GM19372 (cell line): ENCODE results near the gene A1BG.
"Not testable (repeated sequence)": the region's sequence is repeated elsewhere in the genome, so short reads cannot be mapped to it uniquely, and the experiment has no call there.

Experiments
- ATAC-seq: cut with Tn5 transposase; IDR thresholded peaks from one replicate; pipeline ENCODE4 v1.9.1; 2021; ENCODE audit warnings: mild to moderate bottlenecking, low read depth, moderate library complexity; ENCODE audit not compliant: unreplicated experiment

Gene A1BG

GRCh38 chr19:58338825-58339558, 14.3 kb downstream of the A1BG start:
- ATAC-seq = no peak

- no peak for ATAC-seq
Measured at GRCh38 chr19:58338336-58338735, 15.0 kb downstream of the A1BG start.

DNA sequence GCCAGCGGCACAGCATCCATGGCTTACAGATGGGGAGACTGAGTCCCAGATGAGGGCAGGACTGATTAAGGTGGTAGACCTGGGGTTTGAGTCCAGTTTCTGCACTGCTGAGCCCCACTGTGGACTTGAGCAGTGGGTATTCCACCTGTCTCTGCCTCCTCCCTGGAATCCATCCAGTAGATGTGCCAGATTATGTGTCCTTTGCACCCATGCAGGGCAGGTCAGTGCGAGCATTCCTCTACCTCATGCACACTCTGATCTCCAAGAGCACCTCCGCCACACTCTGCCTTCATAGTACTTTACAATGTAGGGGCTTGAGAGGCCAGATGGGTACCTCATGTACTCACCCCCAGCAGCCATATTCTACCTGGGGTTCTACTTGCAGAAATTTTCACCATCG, 16.5 kb downstream of the A1BG start:
- no peak for ATAC-seq

GRCh38 chr19:58336216-58336615, 17.1 kb downstream of the A1BG start:
- ATAC-seq = no peak

DNA sequence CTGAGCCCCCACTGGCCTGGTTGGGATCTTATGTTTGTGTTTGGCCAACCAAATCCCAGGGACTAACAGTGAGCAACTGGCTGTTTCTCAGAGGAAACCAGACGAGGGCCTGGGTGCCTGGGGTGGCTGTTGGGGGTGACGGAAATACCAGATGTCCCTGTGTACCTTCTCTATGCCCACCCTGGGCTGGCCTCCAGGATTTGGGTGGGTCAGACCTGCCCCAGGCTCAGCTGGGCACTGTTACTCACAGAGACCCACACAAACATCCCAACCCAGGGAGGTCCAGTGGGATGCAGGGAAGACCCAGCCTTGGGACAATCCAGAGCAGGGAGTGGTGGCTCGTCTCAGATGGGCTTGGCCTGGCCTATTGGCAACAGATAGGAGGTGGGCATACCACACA, 17.7 kb downstream of the A1BG start:
- no peak for ATAC-seq

- ATAC-seq = no peak
Measured at GRCh38 chr19:58334691-58335249, 18.5 kb downstream of the A1BG start.

DNA sequence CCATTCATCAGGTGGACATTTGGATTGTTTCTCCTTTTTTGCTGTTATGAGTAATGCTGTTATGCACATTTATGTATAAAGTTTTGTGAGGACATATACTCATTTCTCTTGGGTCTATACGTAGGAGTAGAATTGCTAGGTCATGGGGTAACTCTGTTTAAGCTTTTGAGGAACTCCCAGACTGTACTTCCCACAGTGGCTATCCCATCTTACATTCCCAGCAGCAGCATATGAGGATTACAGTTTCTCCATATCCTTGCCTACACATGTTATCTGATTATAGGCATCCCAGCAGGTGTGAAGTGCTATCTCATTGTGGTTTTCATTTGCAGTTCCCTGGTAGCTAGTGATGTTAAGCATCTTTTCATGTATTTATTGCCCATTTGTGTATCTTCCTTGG, 20.6 kb downstream of the A1BG start:
- ATAC-seq = no peak

DNA sequence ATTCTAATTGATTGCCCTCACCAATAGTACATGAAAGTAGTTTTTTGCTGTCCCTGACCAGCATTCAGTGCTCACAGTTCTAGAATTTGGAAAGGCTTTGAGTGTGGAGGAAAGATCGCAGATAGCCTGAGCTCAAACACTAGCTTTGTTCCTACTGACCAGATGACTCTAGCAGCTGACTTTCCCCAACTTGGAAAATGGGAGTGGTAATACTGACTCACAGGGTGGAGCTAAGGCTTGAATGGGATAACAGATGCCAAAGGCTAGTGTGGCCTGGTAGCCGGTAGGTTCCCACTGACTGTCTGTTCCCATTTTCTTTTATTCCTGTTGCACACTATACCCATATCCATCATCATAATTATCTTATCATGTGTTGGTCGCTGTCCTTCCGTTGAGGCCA, 22.8 kb downstream of the A1BG start:
- ATAC-seq = no peak

- no peak for ATAC-seq
Measured at GRCh38 chr19:58328999-58329398, 24.3 kb downstream of the A1BG start.

GRCh38 chr19:58326914-58327726, 26.2 kb downstream of the A1BG start, which contains the start of gene ZSCAN22:
TSS of gene ZSCAN22 (plus strand) at chr19:58326994. CDS start at chr19:58334803, 7,809 bp downstream.
- ATAC-seq = peak; percentile 84

- no peak for ATAC-seq
Measured at GRCh38 chr19:58326501-58326913, 26.8 kb downstream of the A1BG start.

DNA sequence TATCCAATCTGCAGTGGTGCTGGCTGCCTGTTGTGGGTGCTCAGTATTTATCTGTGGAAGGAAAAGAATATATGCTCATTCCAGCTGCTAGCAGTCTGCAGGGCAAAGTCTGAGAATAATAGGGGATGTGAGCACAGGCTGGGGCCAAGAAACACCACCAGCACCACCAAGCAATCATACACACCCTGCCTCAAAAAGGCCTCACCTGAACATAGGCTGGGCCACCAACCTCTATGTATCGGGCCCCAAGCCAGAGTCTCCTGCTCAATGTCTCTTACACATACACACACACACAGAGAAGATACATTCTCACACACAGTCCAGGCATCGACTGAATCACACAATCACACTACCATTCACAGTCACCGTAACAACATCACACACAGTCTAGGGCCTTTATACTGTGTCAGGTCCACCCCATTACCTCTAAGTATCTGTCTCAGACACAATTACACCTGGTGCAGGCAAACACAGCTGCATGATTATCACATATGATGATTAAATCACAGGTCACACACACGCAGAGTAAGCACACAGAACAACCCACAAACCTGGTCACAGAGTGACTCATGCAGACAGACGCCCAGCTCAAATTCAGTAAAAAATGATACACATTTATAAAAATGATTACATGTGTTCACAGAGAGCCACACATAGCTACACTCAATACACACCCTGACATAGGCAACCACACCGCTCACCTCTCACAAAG, 27.8 kb downstream of the A1BG start:
- no peak for ATAC-seq

GRCh38 chr19:58319241-58319640, 34.1 kb downstream of the A1BG start:
- no peak for ATAC-seq

GRCh38 chr19:58318297-58318696, 35.0 kb downstream of the A1BG start:
- no peak for ATAC-seq

GRCh38 chr19:58317476-58318072, 35.7 kb downstream of the A1BG start:
- no peak for ATAC-seq

- no peak for ATAC-seq
Measured at GRCh38 chr19:58315580-58315979, 37.7 kb downstream of the A1BG start.

- no peak for ATAC-seq
Measured at GRCh38 chr19:58311345-58311865, 41.9 kb downstream of the A1BG start.

DNA sequence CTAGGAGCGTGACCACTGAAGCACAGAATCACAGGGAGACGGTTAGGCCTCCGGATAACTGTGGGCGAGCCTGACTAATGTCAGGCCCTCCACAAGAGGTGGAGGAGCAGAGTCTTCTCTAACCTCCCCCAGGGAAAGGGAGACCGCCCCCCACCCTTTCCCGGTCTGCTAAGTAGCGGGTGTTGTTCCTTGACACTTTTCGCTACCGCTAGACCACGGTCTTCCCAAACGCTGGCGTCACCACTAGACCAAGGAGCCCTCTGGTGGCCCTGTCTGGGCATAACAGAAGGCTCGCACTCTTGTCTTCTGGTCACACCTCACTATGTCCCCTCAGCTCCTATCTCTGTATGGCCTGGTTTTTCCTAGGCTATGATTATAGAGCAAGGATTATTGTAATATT, 42.6 kb downstream of the A1BG start:
- not testable (repeated sequence) for ATAC-seq

DNA sequence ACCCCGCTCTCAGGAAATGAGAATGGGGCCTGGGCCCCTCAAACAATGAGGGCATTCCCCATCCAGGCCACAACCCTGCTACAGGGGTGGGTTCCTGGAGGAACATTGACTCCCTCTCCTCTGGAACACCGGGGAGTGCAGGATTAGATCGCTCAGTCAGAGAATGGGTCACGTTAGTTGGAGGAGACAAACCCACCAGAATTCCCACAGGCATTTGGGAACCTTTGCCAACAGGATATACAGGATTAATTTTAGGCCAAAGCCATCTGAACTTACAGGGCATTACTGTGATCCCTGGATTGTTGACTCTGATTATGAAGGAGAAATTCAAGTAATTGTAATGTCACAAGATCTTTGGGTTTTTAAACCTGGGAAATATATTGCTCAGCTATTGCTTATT, 45.6 kb downstream of the A1BG start:
- ATAC-seq = no peak

GRCh38 chr19:58305932-58306323, 47.4 kb downstream of the A1BG start:
- ATAC-seq = no peak
